OCI-LY7 (cell line): Measurements from ENCODE around the gene AGAP3. TPM values are rescaled to one million over a fixed set of nuclear protein-coding genes. Genes with fewer than 3 reads are reported as not detected.

Source experiments
- BruUV-seq: library from RNA; stranded (reverse); fragments of 400-500 nt; replicated peaks from 2 replicates; lab custom pipeline; 2021; lab: Mats Ljungman, UMichigan
- CTCF ChIA-PET: fragments of 300-600 bp; sonication (Branson Sonifier 250); formaldehyde crosslinking; loops from one replicate; lab custom pipeline; 2022; ENCODE audit warnings: antibody characterized with exemption; ENCODE audit not compliant: unreplicated experiment; lab: Charles Lee
- POLR2A ChIA-PET: fragments of 300-600 bp; sonication (Branson Sonifier 250); formaldehyde crosslinking; loops from one replicate; lab custom pipeline; 2022; ENCODE audit warnings: antibody characterized with exemption; lab: Charles Lee
- DNase-seq: peaks from one replicate; pipeline ENCODE4 v3.0.0-alpha.2; 2015; ENCODE audit warnings: low spot score
- H2AFZ ChIP-seq: fragments of 200-600 bp; sonication (generic), shearing (Covaris generic); 2 replicates; pipeline ENCODE4 v1.6.1; 2014; ENCODE audit warnings: mild to moderate bottlenecking, antibody characterized with exemption, low read length, moderate library complexity
- H3K27ac ChIP-seq: fragments of 200-600 bp; sonication (generic); 2 replicates; pipeline ENCODE4 v1.5.1; 2014; ENCODE audit warnings: mixed run types, low read depth, mild to moderate bottlenecking, moderate library complexity, low read length, inconsistent platforms; ENCODE audit not compliant: poor library complexity, severe bottlenecking
- H3K36me3 ChIP-seq: fragments of 200-600 bp; sonication (generic); 2 replicates; pipeline ENCODE4 v1.6.1; 2014; ENCODE audit warnings: mild to moderate bottlenecking, antibody characterized with exemption, low read length, moderate library complexity, mixed read lengths; ENCODE audit not compliant: insufficient read depth
- H3K4me1 ChIP-seq: fragments of 200-600 bp; sonication (generic); 2 replicates; pipeline ENCODE4 v1.5.1; 2014; ENCODE audit warnings: mild to moderate bottlenecking, low read length; ENCODE audit not compliant: insufficient read depth, poor library complexity, severe bottlenecking
- H3K4me2 ChIP-seq: fragments of 200-600 bp; sonication (generic); 2 replicates; pipeline ENCODE4 v1.6.1; 2014; ENCODE audit warnings: mild to moderate bottlenecking, low read length
- H3K4me3 ChIP-seq: fragments of 200-600 bp; sonication (generic); 2 replicates; pipeline ENCODE4 v1.5.1; 2014; ENCODE audit warnings: mild to moderate bottlenecking, low read depth, low read length; ENCODE audit not compliant: poor library complexity, severe bottlenecking
- H3K79me2 ChIP-seq: fragments of 200-600 bp; sonication (generic); 2 replicates; pipeline ENCODE4 v1.6.1; 2016; ENCODE audit warnings: low read depth, mild to moderate bottlenecking, low read length, moderate library complexity, mixed read lengths; ENCODE audit not compliant: insufficient read depth
- H3K9me2 ChIP-seq: fragments of 200-600 bp; sonication (generic); 2 replicates; pipeline ENCODE4 v1.6.1; 2016; ENCODE audit warnings: mild to moderate bottlenecking, low read length, mixed read lengths; ENCODE audit not compliant: insufficient read depth
- H3K9me3 ChIP-seq: fragments of 200-600 bp; sonication (generic); 2 replicates; pipeline ENCODE4 v1.6.1; 2014; ENCODE audit warnings: mild to moderate bottlenecking, mixed run types, low read length, mixed read lengths
- H4K20me1 ChIP-seq: fragments of 200-600 bp; sonication (generic); 2 replicates; pipeline ENCODE4 v1.6.1; 2014; ENCODE audit warnings: mild to moderate bottlenecking, antibody characterized with exemption, low read length, moderate library complexity, mixed read lengths; ENCODE audit not compliant: insufficient read depth
- CTCF ChIP-seq: fragments of 200-600 bp; sonication (generic); conservative IDR thresholded peaks from 2 replicates; pipeline ENCODE4 v1.5.1; 2014; ENCODE audit warnings: mild to moderate bottlenecking, antibody characterized with exemption, low read length, moderate library complexity, mixed read lengths
- EZH2phosphoT487 ChIP-seq: fragments of 200-600 bp; sonication (generic); IDR thresholded peaks from 2 replicates; pipeline ENCODE4 v1.6.1; 2018; ENCODE audit warnings: low read depth, borderline replicate concordance, mild to moderate bottlenecking, mixed run types, antibody characterized with exemption, low read length, moderate library complexity, mixed read lengths
- intact Hi-C: fragments of 100-400 bp; cut with micrococcal nuclease; formaldehyde crosslinking; loops from one replicate; pipeline ENCODE4 v1.10.0; 2022; ENCODE audit not compliant: unreplicated experiment
- total RNA-seq, 2 experiments: library from RNA; depleted of rRNA in 1 of 2; stranded (reverse); fragments of >200 nt in 1 of 2; shearing (Covaris generic) in 1 of 2; gene quantifications; 2 replicates each; pipeline ENCODE4 v1.2.3, GENCODE V29; 2014 to 2022

AGAP3 gene
- total RNA-seq, 2 experiments from 2014 or later: 4.8 to 30.9 TPM

GRCh38 chr7:151131592-151132293, 45.5 kb downstream of the AGAP3 start:
- BruUV-seq: no TSS peak
- intact Hi-C loops: no loop called here
- Histone ChIP-seq H3K4me1 (no peaks in the 10 kb centered on the region), H2AFZ (no peak overlapping the region), H3K79me2 (no peaks in the 10 kb centered on the region), H3K36me3 (no peaks in the 10 kb centered on the region), H3K4me2 (no peak overlapping the region), H3K9me2 (no peaks in the 10 kb centered on the region), H3K27ac (no peak overlapping the region), H3K9me3 (no peaks in the 10 kb centered on the region), H4K20me1 (no peaks in the 10 kb centered on the region), H3K4me3 (no peak overlapping the region)
- CTCF ChIA-PET: no interaction called here
- DNase-seq: no peak
- POLR2A ChIA-PET: no interaction called here
- no peak for TF ChIP-seq CTCF
- no peak for TF ChIP-seq EZH2phosphoT487

GRCh38 chr7:151132461-151133205, 46.4 kb downstream of the AGAP3 start:
- CTCF ChIA-PET: no interaction called here
- Histone ChIP-seq H3K27ac (no peak overlapping the region), H3K4me3 (no peak overlapping the region), H3K36me3 (no peaks in the 10 kb centered on the region), H3K9me2 (no peaks in the 10 kb centered on the region), H3K4me2 (no peak overlapping the region), H3K9me3 (no peaks in the 10 kb centered on the region), H4K20me1 (no peaks in the 10 kb centered on the region), H2AFZ (no peak overlapping the region), H3K79me2 (no peaks in the 10 kb centered on the region), H3K4me1 (no peaks in the 10 kb centered on the region)
- intact Hi-C loops: no loop called here
- POLR2A ChIA-PET: no interaction called here
- BruUV-seq: no TSS peak
- DNase-seq: no peak
- TF ChIP-seq EZH2phosphoT487 (no peak), CTCF (no peak)
